HCT116 (cell line): ENCODE data around the gene FAM151A.
"Not testable (repeated sequence)": the region's sequence is repeated elsewhere in the genome, so short reads cannot be mapped to it uniquely, and the experiment has no call there.

Experiments
- CEBPB ChIP-seq: IDR thresholded peaks from 2 replicates; pipeline ENCODE4 v1.6.1; 2012; ENCODE audit warnings: low read depth
- CTCF ChIP-seq, 3 experiments: fragments of 200-600 bp in 1 of 3; sonication (generic) in 1 of 3; IDR thresholded peaks in 2 of 3; conservative IDR thresholded peaks in 1 of 3; 2 replicates each; pipeline ENCODE4 v1.5.1; 2012 to 2017; ENCODE audit warnings: low read depth in 2 of 3, low read length in 2 of 3, antibody characterized with exemption in 1 of 3, borderline replicate concordance in 1 of 3, control low read depth in 1 of 3, mild to moderate bottlenecking in 1 of 3, mixed read lengths in 1 of 3, mixed run types in 1 of 3, moderate library complexity in 1 of 3; ENCODE audit not compliant: insufficient read depth in 1 of 3
- RAD21 ChIP-seq: IDR thresholded peaks from 2 replicates; pipeline ENCODE4 v1.6.1; 2012; ENCODE audit warnings: low read depth, mild to moderate bottlenecking
- REST ChIP-seq: IDR thresholded peaks from 2 replicates; pipeline ENCODE4 v1.6.1; 2012; ENCODE audit warnings: low read depth

- TF ChIP-seq REST; RAD21; CTCF (IDR thresholded peaks at IDR 0.05 in 2 of 3, conservative IDR thresholded peaks at IDR 0.05 in 1 of 3; ENCODE audit: borderline replicate concordance in 1 of 3, insufficient read depth in 1 of 3, low read depth in 2 of 3, low read length in 2 of 3); CEBPB: not testable (repeated sequence)
These were observed 13.4 kb upstream of the FAM151A start for GRCh38 chr1:54636461-54637446.
